ENCODE measurements around the gene ARHGEF6. TPM values are rescaled to one million over a fixed set of nuclear protein-coding genes. Genes with fewer than 3 reads are reported as not detected.
A peak's percentile ranks its signal among the peaks of the same experiment; 100 is the strongest.

Gene ARHGEF6
- total and polyA plus RNA-seq, 10 donors = 13.1 to 70.1 (median 55.8) TPM

DNA sequence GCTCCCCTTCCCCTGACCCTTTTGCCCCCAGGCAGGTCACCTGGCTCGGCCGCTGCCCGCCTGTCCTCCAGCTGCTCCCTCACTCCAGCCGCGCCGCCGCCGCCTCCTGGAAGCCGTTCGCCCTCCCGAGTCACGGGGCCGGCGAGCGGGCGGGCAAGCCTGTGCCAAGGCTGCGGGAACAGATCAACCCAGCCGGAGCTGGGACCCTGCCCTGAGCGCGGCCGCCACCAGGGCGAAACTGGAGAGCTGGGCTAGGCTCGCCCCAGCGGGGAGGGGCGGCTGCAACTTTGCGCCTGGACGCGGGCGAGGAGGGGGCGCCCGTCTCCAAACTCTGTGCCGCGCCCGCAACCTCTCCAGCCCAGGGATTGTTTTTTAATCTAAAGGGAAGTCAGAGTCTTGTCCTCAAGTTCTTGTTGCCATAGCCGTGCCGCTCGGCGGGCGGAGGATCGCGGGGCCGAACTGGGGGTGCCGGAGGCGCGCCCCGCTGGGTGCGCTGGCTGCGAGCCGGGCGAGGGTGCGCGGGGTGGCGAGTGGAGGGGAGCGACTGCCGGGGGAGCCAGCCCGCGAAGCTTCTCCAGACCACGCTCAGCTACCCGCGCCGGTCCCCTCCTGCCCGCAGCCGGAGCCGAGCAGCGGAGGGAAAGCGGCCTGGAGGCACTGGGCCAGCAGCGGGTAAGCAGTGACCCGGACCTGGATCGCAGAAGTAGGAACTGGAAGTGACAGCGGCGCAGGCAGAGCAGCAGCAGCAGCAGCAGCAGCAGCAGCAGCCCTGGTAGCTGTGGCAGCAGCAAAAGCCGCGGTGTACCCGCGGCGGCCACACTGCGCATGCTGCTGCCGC is 13.4 kb downstream of the ARHGEF6 start:
- H3K27ac ChIP-seq = peak overlapping the region; percentile 75 to 95 (median 90)
- DNase-seq = peak; percentile 93
- H3K27me3 ChIP-seq (replicated peaks in 1 of 7) = no peaks in the 10 kb centered on the region
- intact Hi-C loops (cut with DNase I; ENCODE audit: low total_unique reads) = no loop called here
- no peaks in the 10 kb centered on the region for H3K9me3 ChIP-seq
- H3K4me1 ChIP-seq = peaks cover 6 to 78% (median 32%) of the 10 kb centered on the region in 6 donors
- H3K4me3 ChIP-seq = peak overlapping the region; percentile 36 to 82 (median 58)
- TF ChIP-seq, protein P1, sequence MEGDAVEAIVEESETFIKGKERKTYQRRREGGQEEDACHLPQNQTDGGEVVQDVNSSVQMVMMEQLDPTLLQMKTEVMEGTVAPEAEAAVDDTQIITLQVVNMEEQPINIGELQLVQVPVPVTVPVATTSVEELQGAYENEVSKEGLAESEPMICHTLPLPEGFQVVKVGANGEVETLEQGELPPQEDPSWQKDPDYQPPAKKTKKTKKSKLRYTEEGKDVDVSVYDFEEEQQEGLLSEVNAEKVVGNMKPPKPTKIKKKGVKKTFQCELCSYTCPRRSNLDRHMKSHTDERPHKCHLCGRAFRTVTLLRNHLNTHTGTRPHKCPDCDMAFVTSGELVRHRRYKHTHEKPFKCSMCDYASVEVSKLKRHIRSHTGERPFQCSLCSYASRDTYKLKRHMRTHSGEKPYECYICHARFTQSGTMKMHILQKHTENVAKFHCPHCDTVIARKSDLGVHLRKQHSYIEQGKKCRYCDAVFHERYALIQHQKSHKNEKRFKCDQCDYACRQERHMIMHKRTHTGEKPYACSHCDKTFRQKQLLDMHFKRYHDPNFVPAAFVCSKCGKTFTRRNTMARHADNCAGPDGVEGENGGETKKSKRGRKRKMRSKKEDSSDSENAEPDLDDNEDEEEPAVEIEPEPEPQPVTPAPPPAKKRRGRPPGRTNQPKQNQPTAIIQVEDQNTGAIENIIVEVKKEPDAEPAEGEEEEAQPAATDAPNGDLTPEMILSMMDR (IDR thresholded peaks at IDR 0.05 in 8 of 11, conservative IDR thresholded peaks at IDR 0.05 in 3 of 11) = peak in 9 of 11 experiments; percentile 17 to 58 (median 39)
- TF ChIP-seq POLR2AphosphoS5 (IDR thresholded peaks at IDR 0.05) = peak; percentile 71 to 84 (median 79)
- no peak for TF ChIP-seq POLR2A (IDR thresholded peaks at IDR 0.05)
- peaks cover 0 to 5% (median 0%) of the 10 kb centered on the region in 6 donors for H3K36me3 ChIP-seq
- 0 to 38% (median 1%) methylated on average over 18 to 78 of the region's 78 CpGs for WGBS, 5 donors

DNA sequence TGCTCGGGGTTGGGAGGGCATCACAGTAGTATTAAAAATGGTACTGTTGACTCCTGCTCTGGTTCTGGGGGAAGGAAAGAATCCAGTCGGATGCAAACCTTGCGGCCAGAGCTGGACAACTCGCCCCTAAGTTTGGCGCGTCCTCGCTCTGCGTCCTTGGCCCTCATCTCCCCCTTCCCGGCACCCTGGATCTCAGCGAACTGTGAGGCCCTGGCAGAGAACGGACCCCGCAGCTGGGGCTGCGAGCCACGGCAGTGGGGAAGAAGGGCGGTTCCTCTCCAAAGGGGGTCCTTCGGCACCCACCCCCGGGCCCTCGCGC is 14.0 kb downstream of the ARHGEF6 start:
- Histone ChIP-seq H3K4me3 (peak overlapping the region; percentile 36 to 82 (median 58)), H3K27ac (peak overlapping the region; percentile 75 to 95 (median 90)), H3K9me3 (no peaks in the 10 kb centered on the region), H3K27me3 (replicated peaks in 1 of 7) (no peaks in the 10 kb centered on the region), H3K4me1 (peaks cover 6 to 84% (median 32%) of the 10 kb centered on the region in 6 donors), H3K36me3 (peaks cover 0 to under 1% (median 0%) of the 10 kb centered on the region in 6 donors)
- TF ChIP-seq, protein P1 (IDR thresholded peaks at IDR 0.05 in 8 of 11, conservative IDR thresholded peaks at IDR 0.05 in 3 of 11) = no peak
- TF ChIP-seq POLR2AphosphoS5 (IDR thresholded peaks at IDR 0.05) = no peak
- TF ChIP-seq POLR2A (IDR thresholded peaks at IDR 0.05) = no peak
- DNase-seq = no peak
- WGBS, 5 donors = 16 to 52% (median 17%) methylated on average over 9 to 19 of the region's 19 CpGs
- intact Hi-C loops (cut with DNase I; ENCODE audit: low total_unique reads) = no loop called here

DNA sequence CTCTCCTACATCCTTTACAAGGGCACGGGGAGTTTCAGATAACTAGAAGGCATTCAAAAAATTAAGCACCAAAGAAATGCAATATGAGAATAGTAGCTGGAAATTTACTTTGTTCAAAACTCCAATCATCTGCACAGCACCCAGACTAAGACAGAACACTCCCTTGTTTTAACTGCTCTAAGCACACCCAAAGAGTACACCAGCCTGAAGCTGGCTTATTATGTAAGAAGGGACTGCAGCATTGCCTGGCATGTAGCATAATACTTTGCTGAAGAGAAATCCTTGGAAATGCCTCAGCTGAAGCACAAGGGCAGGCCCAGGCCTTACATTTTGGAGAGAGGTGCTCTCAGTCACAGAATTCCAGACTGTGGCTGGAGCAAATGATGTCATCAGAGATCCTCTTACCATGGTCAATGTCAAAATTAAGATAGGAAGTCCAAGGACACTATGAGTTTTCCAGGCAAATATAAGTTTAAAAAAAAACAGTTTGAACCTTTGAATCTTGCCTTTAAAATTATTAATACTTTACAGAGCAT is 14.8 kb downstream of the ARHGEF6 start:
- no peaks in the 10 kb centered on the region for H3K36me3 ChIP-seq
- no peaks in the 10 kb centered on the region for H3K27me3 ChIP-seq (replicated peaks in 1 of 7)
- 19 to 50% (median 39%) methylated on average over 1 of the region's 1 CpG for WGBS, 5 donors
- intact Hi-C loops (cut with DNase I; ENCODE audit: low total_unique reads) = no loop called here
- TF ChIP-seq, protein P1 (IDR thresholded peaks at IDR 0.05 in 8 of 11, conservative IDR thresholded peaks at IDR 0.05 in 3 of 11) = no peak
- TF ChIP-seq POLR2A (IDR thresholded peaks at IDR 0.05) (no peak), POLR2AphosphoS5 (IDR thresholded peaks at IDR 0.05) (no peak)
- peaks cover 6 to 92% (median 35%) of the 10 kb centered on the region in 6 donors for H3K4me1 ChIP-seq
- no peaks in the 10 kb centered on the region for H3K9me3 ChIP-seq
- peak overlapping the region in 3 of 8 donors; percentile 52 to 82 (median 68) for H3K4me3 ChIP-seq
- no peak for DNase-seq
- H3K27ac ChIP-seq = peak overlapping the region in 6 of 8 donors; percentile 7 to 95 (median 14)

DNA sequence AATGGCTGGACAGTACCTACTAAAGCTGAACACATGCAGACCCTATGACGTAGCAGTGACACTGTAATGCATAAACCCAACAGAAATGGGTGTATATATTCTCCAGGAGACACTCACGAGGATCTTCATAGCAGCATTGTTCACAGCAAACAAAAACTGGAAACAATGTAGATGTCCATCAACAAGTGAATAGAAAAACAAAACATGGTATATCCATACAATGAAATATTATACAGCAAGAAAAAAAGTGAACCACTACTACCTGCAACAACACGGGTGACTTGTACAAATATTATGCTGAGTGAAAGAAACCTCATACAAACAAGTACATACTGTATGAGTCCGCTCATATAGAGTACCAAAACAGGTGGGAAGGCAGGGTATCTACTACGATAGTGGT is 16.5 kb downstream of the ARHGEF6 start:
- no peaks in the 10 kb centered on the region for H3K27me3 ChIP-seq (replicated peaks in 1 of 7)
- 75 to 99% (median 93%) methylated on average over 5 of the region's 5 CpGs for WGBS, 5 donors
- TF ChIP-seq POLR2A (IDR thresholded peaks at IDR 0.05) (no peak), POLR2AphosphoS5 (IDR thresholded peaks at IDR 0.05) (no peak)
- TF ChIP-seq, protein P1 (IDR thresholded peaks at IDR 0.05 in 8 of 11, conservative IDR thresholded peaks at IDR 0.05 in 3 of 11) = no peak
- H3K4me3 ChIP-seq = no peak overlapping the region
- intact Hi-C loops (cut with DNase I; ENCODE audit: low total_unique reads) = no loop called here
- H3K9me3 ChIP-seq = no peaks in the 10 kb centered on the region
- no peak overlapping the region for H3K27ac ChIP-seq
- peaks cover 6 to 93% (median 47%) of the 10 kb centered on the region in 6 donors for H3K4me1 ChIP-seq
- no peak for DNase-seq
- no peaks in the 10 kb centered on the region for H3K36me3 ChIP-seq

Measured in spleen (tissue), 11 donors.